Tibial nerve (tissue), 4 donors: Measurements from ENCODE around the gene FSTL4. TPM values are rescaled to one million over a fixed set of nuclear protein-coding genes. Genes with fewer than 3 reads are reported as not detected.

Experiments used
- DNase-seq, 2 donors: peaks; one replicate each; pipeline ENCODE4 v3.0.0-alpha.2; 2019; ENCODE audit warnings: low spot score in 2 of 2
- H3K27ac ChIP-seq, 4 donors: fragments of 200-600 bp; sonication (generic) in 3 of 4; one replicate each; pipeline ENCODE4 v1.5.1; 2017 to 2019; ENCODE audit warnings: mild to moderate bottlenecking in 1 of 4
- H3K27me3 ChIP-seq, 2 donors: fragments of 200-600 bp; sonication (generic) in 1 of 2; one replicate each; pipeline versions ENCODE4 v1.5.1 to v1.6.0; 2017 to 2019
- H3K36me3 ChIP-seq, 3 donors: fragments of 200-600 bp; sonication (generic); one replicate each; pipeline ENCODE4 v1.5.1; 2018 to 2019
- H3K4me1 ChIP-seq, 4 donors: fragments of 200-600 bp; sonication (generic) in 3 of 4; one replicate each; pipeline ENCODE4 v1.5.1; 2017 to 2019
- H3K4me3 ChIP-seq, 4 donors: fragments of 200-600 bp; sonication (generic) in 3 of 4; one replicate each; pipeline ENCODE4 v1.5.1; 2017 to 2019; ENCODE audit warnings: mild to moderate bottlenecking in 1 of 4, moderate library complexity in 1 of 4
- H3K9me3 ChIP-seq, 4 donors: fragments of 200-600 bp; sonication (generic) in 3 of 4; one replicate each; pipeline ENCODE4 v1.5.1; 2017 to 2019
- EP300 ChIP-seq, 2 donors: sonication (generic); formaldehyde crosslinking; IDR thresholded peaks; one replicate each; pipeline ENCODE4 v1.6.1; 2017; ENCODE audit warnings: antibody characterized with exemption in 2 of 2, mild to moderate bottlenecking in 1 of 2
- POLR2A ChIP-seq, 2 donors: fragments of 450-650 bp; IDR thresholded peaks; one replicate each; pipeline ENCODE4 v1.6.1; 2017; ENCODE audit warnings: antibody characterized with exemption in 2 of 2, mild to moderate bottlenecking in 2 of 2, moderate library complexity in 2 of 2
- WGBS, 2 donors: methylation state at CpG; one replicate each; pipeline ENCODE4 v1.1.5; 2018; 5-methylcytosine and 5-hydroxymethylcytosine counted together
- total RNA-seq, 4 donors: library from RNA; depleted of rRNA; stranded (reverse); fragments of >200 nt; gene quantifications; one replicate each; pipeline ENCODE4 v1.1.0, GENCODE V29; 2016
- TF ChIP-seq, protein P1 (sequence below), 5 experiments: fragments of 200-600 bp in 3 of 5; fragments of 450-650 bp in 2 of 5; sonication (generic) in 3 of 5; IDR thresholded peaks; one replicate each; pipeline ENCODE4 v1.5.1; 2016 to 2019; ENCODE audit warnings: antibody characterized with exemption in 5 of 5, mild to moderate bottlenecking in 3 of 5, moderate library complexity in 2 of 5

FSTL4 gene
- total RNA-seq, 4 donors from 2014 or later = 0.22 TPM; not detected in 3

DNA sequence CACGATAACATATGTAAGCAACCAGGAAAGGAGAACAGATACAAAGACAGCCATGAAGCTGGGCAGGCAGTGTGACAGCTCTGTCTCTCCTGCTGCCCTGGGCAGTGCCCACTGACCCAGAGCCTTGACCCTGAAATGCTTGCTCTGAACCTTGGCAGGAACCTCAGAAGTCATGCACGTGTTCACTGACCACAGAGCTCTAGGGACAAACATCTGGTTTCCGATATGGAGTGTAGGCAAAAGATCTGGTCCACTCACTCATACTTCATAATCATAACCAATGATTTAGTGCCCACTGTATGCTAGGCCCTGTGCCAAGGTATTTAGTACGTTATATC, 102.6 kb downstream of the FSTL4 start:
- no peak overlapping the region for H3K27ac ChIP-seq
- 16 to 44% methylated on average over 4 of the region's 4 CpGs for WGBS, 2 donors
- peaks cover 0 to 4% (median 0%) of the 10 kb centered on the region in 4 donors for H3K4me1 ChIP-seq
- no peak overlapping the region for H3K4me3 ChIP-seq
- no peaks in the 10 kb centered on the region for H3K27me3 ChIP-seq
- no peaks in the 10 kb centered on the region for H3K36me3 ChIP-seq
- TF ChIP-seq, protein P1, sequence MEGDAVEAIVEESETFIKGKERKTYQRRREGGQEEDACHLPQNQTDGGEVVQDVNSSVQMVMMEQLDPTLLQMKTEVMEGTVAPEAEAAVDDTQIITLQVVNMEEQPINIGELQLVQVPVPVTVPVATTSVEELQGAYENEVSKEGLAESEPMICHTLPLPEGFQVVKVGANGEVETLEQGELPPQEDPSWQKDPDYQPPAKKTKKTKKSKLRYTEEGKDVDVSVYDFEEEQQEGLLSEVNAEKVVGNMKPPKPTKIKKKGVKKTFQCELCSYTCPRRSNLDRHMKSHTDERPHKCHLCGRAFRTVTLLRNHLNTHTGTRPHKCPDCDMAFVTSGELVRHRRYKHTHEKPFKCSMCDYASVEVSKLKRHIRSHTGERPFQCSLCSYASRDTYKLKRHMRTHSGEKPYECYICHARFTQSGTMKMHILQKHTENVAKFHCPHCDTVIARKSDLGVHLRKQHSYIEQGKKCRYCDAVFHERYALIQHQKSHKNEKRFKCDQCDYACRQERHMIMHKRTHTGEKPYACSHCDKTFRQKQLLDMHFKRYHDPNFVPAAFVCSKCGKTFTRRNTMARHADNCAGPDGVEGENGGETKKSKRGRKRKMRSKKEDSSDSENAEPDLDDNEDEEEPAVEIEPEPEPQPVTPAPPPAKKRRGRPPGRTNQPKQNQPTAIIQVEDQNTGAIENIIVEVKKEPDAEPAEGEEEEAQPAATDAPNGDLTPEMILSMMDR (IDR thresholded peaks at IDR 0.05) = no peak
- TF ChIP-seq POLR2A (IDR thresholded peaks at IDR 0.05) (no peak), EP300 (IDR thresholded peaks at IDR 0.05) (no peak)
- DNase-seq = no peak
- no peaks in the 10 kb centered on the region for H3K9me3 ChIP-seq

DNA sequence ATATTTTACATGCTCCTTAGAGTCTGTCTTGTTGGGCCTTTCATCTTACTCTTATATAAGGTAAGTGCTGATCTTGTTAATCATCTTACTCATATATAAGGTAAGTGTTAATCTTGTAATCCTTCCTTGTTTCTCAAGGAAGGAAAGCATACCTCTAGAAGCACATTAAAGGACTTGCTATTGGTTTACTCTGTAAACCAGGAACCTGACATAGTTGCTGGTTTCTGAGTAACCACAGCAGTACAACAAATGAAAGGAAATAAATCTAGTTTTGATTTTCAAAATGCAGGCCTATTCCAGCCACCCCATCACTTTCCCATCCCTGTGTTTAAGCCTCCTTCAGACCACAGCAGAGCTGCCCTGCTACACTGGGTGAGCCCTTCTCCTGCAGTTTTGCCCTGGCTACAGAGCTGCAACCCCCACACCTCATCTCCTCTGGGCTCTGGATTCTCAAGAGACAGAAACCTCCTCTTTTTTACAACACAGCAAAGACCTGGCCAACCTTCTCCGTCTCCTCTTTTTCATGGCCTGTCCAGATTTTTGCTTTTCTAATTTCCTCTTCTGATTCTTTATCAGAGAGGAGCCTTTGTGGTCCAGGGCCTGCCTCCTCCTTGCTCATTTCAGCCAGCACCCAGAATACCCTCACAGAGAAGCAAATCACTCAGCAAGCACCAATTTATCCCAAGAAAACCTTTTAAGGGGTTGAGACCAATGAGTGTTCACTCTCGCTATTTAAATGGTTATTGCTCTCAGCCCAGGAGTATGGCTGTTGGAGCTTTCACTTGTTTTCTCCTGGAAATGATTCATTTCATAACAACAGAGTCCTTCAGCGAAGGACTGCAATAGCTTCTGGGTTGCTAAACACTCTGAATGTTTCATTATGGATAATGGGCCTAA, 103.2 kb downstream of the FSTL4 start:
- 53 to 66% methylated on average over 3 of the region's 3 CpGs for WGBS, 2 donors
- no peak overlapping the region for H3K27ac ChIP-seq
- TF ChIP-seq, protein P1 (IDR thresholded peaks at IDR 0.05) = no peak
- TF ChIP-seq EP300 (IDR thresholded peaks at IDR 0.05) (no peak), POLR2A (IDR thresholded peaks at IDR 0.05) (no peak)
- peaks cover 0 to 4% (median 0%) of the 10 kb centered on the region in 4 donors for H3K4me1 ChIP-seq
- no peaks in the 10 kb centered on the region for H3K27me3 ChIP-seq
- H3K36me3 ChIP-seq = no peaks in the 10 kb centered on the region
- no peak for DNase-seq
- no peak overlapping the region for H3K4me3 ChIP-seq
- H3K9me3 ChIP-seq = no peaks in the 10 kb centered on the region

DNA sequence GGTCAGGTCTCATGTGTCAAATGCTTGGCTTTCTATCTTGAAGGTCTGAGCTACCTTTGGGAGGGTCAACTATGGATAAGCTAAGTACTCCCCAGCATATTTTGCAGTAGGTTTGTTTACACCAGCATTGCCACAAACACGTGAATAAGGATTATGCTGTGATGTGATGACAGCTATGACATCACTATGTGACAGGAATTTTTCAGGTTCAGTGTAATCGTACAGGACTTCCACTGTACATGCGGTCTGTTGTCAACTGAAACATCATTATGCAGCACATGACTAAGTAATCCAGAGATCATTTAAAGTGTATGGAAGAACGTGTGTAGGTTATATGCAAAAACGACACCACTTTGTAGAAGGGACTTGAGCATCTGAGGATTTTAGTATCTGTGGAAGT, 104.0 kb downstream of the FSTL4 start:
- Histone ChIP-seq H3K27ac (no peak overlapping the region), H3K4me3 (no peak overlapping the region), H3K4me1 (peaks cover 0 to 4% (median 0%) of the 10 kb centered on the region in 4 donors), H3K27me3 (no peaks in the 10 kb centered on the region), H3K36me3 (no peaks in the 10 kb centered on the region), H3K9me3 (no peaks in the 10 kb centered on the region)
- TF ChIP-seq EP300 (IDR thresholded peaks at IDR 0.05) (no peak), POLR2A (IDR thresholded peaks at IDR 0.05) (no peak)
- TF ChIP-seq, protein P1 (IDR thresholded peaks at IDR 0.05) = no peak
- WGBS, 2 donors = 86 to 93% methylated on average over 5 of the region's 5 CpGs
- DNase-seq = no peak

DNA sequence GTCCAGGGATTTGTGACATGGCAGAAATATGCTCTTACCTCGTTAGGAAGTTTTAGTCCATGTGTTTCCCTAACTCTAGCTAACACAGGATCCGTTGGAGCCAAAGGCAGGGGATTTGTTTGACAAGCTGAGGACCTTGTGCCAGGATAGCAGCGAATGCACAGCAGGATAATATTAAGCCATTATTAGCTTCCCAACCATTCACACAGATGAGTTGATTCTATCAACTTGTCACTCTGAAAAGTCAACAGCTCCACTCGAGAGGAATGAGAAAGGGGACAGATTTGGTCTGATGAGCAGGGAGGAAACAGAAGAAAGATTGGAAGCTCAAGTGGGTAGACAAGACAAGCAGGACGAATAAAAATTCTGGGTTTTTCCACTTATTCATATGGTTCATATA, 106.2 kb downstream of the FSTL4 start:
- Histone ChIP-seq H3K4me3 (no peak overlapping the region), H3K9me3 (no peaks in the 10 kb centered on the region), H3K27me3 (no peaks in the 10 kb centered on the region), H3K4me1 (peaks cover 0 to 4% (median 0%) of the 10 kb centered on the region in 4 donors), H3K36me3 (no peaks in the 10 kb centered on the region), H3K27ac (no peak overlapping the region)
- DNase-seq = no peak
- TF ChIP-seq, protein P1 (IDR thresholded peaks at IDR 0.05) = no peak
- TF ChIP-seq EP300 (IDR thresholded peaks at IDR 0.05) (no peak), POLR2A (IDR thresholded peaks at IDR 0.05) (no peak)
- WGBS, 2 donors = 66 to 68% methylated on average over 5 of the region's 5 CpGs

DNA sequence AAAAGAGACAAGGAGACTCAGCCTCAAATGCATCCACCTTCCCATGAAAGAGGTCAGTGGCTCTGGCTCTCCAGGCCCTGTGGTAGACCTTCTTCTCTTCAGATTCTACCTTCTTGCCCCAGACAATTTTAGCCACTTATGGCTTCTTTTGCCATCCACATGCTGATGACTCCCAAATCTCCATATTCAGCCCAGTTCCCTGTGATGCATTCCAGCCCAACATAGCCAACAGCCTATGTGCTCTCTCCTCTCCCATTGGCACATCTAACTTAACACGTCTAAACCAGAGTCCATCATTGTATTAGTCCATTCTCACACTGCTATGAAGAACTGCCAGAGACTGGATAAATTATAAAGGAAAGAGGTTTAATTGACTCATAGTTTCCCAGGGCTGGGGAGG, 108.8 kb downstream of the FSTL4 start:
- Histone ChIP-seq H3K27me3 (no peaks in the 10 kb centered on the region), H3K4me3 (no peak overlapping the region), H3K36me3 (no peaks in the 10 kb centered on the region), H3K9me3 (no peaks in the 10 kb centered on the region), H3K4me1 (no peaks in the 10 kb centered on the region), H3K27ac (no peak overlapping the region)
- TF ChIP-seq, protein P1 (IDR thresholded peaks at IDR 0.05) = no peak
- no peak for DNase-seq
- 84 to 94% methylated on average over 1 of the region's 1 CpG for WGBS, 2 donors
